ENCODE measurements around the gene CHD2. TPM values are rescaled to one million over a fixed set of nuclear protein-coding genes. Genes with fewer than 3 reads are reported as not detected.

Gene CHD2
- total RNA-seq, 1 donor from 2014 or later: 59.7 TPM

DNA sequence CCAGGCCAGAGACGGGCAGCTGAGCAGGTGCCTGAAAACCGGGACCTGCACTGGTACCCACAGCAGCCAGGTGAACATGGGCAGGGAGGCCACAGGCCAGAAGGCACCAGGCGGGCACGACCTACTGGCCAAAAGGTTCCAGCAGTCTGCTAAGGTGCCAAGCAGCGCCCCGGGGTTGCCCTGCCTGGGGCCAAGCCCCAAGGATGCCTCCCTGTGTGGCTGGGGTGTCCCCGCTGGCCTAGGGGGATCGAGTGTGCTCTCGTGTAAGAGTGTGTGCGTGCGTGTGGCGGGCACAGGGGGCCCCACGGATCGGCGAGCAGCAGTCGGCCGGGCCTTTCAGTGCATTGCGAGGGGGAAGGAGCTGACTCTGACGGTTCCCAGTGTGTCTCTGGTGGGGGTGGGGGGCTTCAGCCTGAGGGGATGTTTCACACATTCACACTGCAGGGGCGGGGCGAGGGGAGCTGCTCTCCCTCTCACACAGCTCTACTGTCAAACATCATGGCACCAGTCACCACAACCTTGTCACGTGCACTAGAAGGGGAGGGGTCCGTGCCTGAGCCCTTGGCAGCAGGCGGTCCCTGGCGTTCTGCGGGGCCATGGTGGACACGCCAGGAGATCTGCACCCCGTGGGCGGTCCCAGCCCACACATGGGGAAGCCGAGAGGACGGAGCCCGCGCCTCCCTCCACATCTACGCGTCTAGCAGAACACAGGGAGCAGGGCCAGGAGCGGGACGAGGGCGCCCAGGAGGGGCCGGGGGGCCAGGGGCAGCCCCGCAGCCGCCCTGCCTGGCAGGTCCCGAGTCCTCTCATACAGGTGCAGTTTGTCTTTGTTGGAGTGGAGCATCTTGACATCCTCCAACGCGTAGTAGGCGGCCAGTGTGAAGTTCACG is 144.4 kb downstream of the CHD2 start:
- Mint-ChIP-seq H3K36me3 (ENCODE audit: low read depth) (peaks cover 37% of the 10 kb centered on the region), H3K27ac (ENCODE audit: unreplicated experiment) (no peak overlapping the region), H3K27me3 (ENCODE audit: low read depth) (no peaks in the 10 kb centered on the region), H3K4me3 (ENCODE audit: unreplicated experiment) (no peak overlapping the region), H3K9me3 (ENCODE audit: low read depth) (peaks cover 13% of the 10 kb centered on the region), H3K4me1 (ENCODE audit: low read depth) (no peaks in the 10 kb centered on the region)
- TF ChIP-seq, protein P1, sequence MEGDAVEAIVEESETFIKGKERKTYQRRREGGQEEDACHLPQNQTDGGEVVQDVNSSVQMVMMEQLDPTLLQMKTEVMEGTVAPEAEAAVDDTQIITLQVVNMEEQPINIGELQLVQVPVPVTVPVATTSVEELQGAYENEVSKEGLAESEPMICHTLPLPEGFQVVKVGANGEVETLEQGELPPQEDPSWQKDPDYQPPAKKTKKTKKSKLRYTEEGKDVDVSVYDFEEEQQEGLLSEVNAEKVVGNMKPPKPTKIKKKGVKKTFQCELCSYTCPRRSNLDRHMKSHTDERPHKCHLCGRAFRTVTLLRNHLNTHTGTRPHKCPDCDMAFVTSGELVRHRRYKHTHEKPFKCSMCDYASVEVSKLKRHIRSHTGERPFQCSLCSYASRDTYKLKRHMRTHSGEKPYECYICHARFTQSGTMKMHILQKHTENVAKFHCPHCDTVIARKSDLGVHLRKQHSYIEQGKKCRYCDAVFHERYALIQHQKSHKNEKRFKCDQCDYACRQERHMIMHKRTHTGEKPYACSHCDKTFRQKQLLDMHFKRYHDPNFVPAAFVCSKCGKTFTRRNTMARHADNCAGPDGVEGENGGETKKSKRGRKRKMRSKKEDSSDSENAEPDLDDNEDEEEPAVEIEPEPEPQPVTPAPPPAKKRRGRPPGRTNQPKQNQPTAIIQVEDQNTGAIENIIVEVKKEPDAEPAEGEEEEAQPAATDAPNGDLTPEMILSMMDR (IDR thresholded peaks at IDR 0.05): no peak
- DNase-seq (ENCODE audit: low spot score): peak; percentile 87

- no peak overlapping the region for H3K4me3 Mint-ChIP-seq (ENCODE audit: unreplicated experiment)
- H3K27ac Mint-ChIP-seq (ENCODE audit: unreplicated experiment): no peak overlapping the region
- peaks cover 10% of the 10 kb centered on the region for H3K9me3 Mint-ChIP-seq (ENCODE audit: low read depth)
- DNase-seq (ENCODE audit: low spot score): peak; percentile 92
- no peaks in the 10 kb centered on the region for H3K4me1 Mint-ChIP-seq (ENCODE audit: low read depth)
- peaks cover 40% of the 10 kb centered on the region for H3K36me3 Mint-ChIP-seq (ENCODE audit: low read depth)
- TF ChIP-seq, protein P1 (IDR thresholded peaks at IDR 0.05): no peak
- H3K27me3 Mint-ChIP-seq (ENCODE audit: low read depth): no peaks in the 10 kb centered on the region
Observed at GRCh38 chr15:93045191-93045785, 145.2 kb downstream of the CHD2 start.

DNA sequence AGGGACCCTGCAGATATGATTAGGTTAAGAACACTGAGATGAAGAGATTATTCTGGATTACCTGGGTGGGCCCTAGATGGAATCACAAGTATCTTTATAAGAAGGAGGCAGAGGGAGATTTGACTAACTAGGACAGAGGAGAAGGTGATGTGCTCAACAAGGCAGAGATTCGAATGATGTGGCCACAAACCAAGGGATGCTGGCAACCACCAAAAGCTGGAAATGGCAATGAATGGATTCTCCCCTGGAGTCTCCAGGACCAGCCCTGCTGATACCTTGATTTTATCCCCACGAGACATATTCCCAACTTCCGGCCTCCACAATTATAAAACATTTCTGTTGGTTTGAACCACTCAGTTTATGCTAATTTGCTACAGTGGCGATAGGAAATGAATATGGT is 146.0 kb downstream of the CHD2 start:
- no peaks in the 10 kb centered on the region for H3K4me1 Mint-ChIP-seq (ENCODE audit: low read depth)
- no peaks in the 10 kb centered on the region for H3K27me3 Mint-ChIP-seq (ENCODE audit: low read depth)
- peaks cover 43% of the 10 kb centered on the region for H3K36me3 Mint-ChIP-seq (ENCODE audit: low read depth)
- H3K9me3 Mint-ChIP-seq (ENCODE audit: low read depth): peaks cover 10% of the 10 kb centered on the region
- H3K27ac Mint-ChIP-seq (ENCODE audit: unreplicated experiment): no peak overlapping the region
- DNase-seq (ENCODE audit: low spot score): no peak
- no peak overlapping the region for H3K4me3 Mint-ChIP-seq (ENCODE audit: unreplicated experiment)
- TF ChIP-seq, protein P1 (IDR thresholded peaks at IDR 0.05): no peak

DNA sequence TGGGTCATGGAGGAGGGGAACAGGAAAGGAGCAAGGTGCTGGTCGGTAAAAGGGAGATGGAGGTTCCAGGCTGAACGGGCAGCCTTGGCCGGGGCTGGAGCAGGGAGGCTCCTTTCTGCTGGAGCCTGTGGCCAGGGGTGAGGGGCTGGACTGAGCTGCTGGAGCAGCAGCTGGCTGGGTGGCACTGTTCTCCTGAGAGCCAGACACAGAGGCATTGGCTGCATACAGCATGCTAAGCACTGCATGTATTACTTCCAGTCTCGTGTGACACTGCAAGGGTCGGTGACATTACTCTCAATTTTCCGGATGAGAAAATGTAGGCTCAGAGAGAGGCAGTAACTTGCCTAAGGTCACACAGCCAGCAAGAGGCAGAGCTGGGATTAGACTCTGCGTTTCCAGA is 146.6 kb downstream of the CHD2 start:
- no peak for DNase-seq (ENCODE audit: low spot score)
- Mint-ChIP-seq H3K27me3 (ENCODE audit: low read depth) (no peaks in the 10 kb centered on the region), H3K4me3 (ENCODE audit: unreplicated experiment) (no peak overlapping the region), H3K36me3 (ENCODE audit: low read depth) (peaks cover 43% of the 10 kb centered on the region), H3K27ac (ENCODE audit: unreplicated experiment) (no peak overlapping the region), H3K4me1 (ENCODE audit: low read depth) (no peaks in the 10 kb centered on the region), H3K9me3 (ENCODE audit: low read depth) (peaks cover 10% of the 10 kb centered on the region)
- TF ChIP-seq, protein P1 (IDR thresholded peaks at IDR 0.05): no peak

GRCh38 chr15:93047621-93048425 is 147.7 kb downstream of the CHD2 start:
- Mint-ChIP-seq H3K4me3 (ENCODE audit: unreplicated experiment) (no peak overlapping the region), H3K27ac (ENCODE audit: unreplicated experiment) (no peak overlapping the region), H3K27me3 (ENCODE audit: low read depth) (no peaks in the 10 kb centered on the region), H3K36me3 (ENCODE audit: low read depth) (peaks cover 47% of the 10 kb centered on the region), H3K4me1 (ENCODE audit: low read depth) (no peaks in the 10 kb centered on the region), H3K9me3 (ENCODE audit: low read depth) (peaks cover 10% of the 10 kb centered on the region)
- TF ChIP-seq, protein P1 (IDR thresholded peaks at IDR 0.05): no peak
- DNase-seq (ENCODE audit: low spot score): no peak
